ENCODE measurements around the gene NEB.

DNA sequence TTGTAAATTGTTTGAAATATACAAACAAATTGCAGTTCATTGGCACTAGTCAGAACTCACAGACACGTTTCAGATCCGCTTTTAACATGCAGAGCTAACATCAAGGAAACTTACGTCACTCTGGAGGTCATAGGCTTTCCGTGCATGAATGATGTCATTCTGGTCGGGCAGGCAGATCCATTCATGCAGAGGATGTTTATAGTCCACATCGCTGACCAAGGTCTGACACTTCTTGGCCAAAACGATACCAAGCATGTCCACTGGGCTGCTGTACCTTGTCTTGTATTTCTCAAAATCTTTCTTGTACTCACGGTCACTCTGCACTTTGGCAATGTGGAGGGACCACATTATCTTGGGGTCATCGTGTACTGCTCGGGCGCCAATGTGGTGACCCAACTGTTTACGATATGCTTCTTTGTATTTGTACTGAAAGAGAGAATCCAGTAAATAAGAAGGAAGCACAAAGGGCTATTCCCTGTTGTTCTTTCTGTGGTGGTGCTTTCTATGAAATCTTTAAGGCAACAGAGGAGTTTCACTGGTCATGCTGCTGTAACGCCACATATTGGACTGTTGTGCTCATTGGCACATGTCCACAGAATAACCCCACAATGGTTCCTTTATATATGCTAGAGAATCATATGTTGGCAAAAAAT is 114.8 kb downstream of the NEB start:
- TF ChIP-seq, protein P1, sequence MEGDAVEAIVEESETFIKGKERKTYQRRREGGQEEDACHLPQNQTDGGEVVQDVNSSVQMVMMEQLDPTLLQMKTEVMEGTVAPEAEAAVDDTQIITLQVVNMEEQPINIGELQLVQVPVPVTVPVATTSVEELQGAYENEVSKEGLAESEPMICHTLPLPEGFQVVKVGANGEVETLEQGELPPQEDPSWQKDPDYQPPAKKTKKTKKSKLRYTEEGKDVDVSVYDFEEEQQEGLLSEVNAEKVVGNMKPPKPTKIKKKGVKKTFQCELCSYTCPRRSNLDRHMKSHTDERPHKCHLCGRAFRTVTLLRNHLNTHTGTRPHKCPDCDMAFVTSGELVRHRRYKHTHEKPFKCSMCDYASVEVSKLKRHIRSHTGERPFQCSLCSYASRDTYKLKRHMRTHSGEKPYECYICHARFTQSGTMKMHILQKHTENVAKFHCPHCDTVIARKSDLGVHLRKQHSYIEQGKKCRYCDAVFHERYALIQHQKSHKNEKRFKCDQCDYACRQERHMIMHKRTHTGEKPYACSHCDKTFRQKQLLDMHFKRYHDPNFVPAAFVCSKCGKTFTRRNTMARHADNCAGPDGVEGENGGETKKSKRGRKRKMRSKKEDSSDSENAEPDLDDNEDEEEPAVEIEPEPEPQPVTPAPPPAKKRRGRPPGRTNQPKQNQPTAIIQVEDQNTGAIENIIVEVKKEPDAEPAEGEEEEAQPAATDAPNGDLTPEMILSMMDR (conservative IDR thresholded peaks at IDR 0.05; ENCODE audit: low read depth, low read length) = no peak
- TF ChIP-seq EZH2 (IDR thresholded peaks at IDR 0.05; ENCODE audit: low read length, unreplicated experiment) = no peak
- no peak for TF ChIP-seq EZH2phosphoT487 (IDR thresholded peaks at IDR 0.05; ENCODE audit: borderline replicate concordance, low read length)
